WI38 (cell line): Measurements from ENCODE around the gene LEMD3.

ENCODE experiments used
- H3K4me3 ChIP-seq: 2 replicates; pipeline ENCODE4 v1.5.1; 2011; ENCODE audit warnings: low read depth, mild to moderate bottlenecking, control low read depth, low read length
- TF ChIP-seq, protein P1 (sequence below): IDR thresholded peaks from 2 replicates; pipeline ENCODE4 v1.5.1; 2012; ENCODE audit warnings: low read depth, mild to moderate bottlenecking, control low read depth, low read length

LEMD3 gene

DNA sequence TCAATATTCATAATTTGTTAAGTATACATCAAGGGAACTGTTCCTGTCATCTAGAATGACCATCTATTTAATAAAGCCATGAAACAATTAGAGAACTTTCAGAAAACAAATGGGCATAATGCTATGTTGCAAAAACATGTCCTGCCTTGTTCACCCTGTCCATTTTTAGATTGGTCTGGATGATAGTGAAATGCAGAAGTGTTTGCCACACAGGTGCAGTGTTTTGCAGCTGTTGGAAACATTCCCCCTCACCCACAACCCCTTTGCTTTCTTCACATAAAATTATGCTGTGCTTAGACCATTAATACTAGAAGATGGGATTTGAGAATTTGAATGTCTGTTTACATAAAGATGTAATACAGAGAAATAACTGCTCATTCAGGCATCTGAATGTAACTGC is 36.5 kb downstream of the LEMD3 start:
- H3K4me3 ChIP-seq, result no peak overlapping the region
- TF ChIP-seq, protein P1, sequence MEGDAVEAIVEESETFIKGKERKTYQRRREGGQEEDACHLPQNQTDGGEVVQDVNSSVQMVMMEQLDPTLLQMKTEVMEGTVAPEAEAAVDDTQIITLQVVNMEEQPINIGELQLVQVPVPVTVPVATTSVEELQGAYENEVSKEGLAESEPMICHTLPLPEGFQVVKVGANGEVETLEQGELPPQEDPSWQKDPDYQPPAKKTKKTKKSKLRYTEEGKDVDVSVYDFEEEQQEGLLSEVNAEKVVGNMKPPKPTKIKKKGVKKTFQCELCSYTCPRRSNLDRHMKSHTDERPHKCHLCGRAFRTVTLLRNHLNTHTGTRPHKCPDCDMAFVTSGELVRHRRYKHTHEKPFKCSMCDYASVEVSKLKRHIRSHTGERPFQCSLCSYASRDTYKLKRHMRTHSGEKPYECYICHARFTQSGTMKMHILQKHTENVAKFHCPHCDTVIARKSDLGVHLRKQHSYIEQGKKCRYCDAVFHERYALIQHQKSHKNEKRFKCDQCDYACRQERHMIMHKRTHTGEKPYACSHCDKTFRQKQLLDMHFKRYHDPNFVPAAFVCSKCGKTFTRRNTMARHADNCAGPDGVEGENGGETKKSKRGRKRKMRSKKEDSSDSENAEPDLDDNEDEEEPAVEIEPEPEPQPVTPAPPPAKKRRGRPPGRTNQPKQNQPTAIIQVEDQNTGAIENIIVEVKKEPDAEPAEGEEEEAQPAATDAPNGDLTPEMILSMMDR, result no peak

- TF ChIP-seq, protein P1, result no peak
- no peak overlapping the region for H3K4me3 ChIP-seq
Observed at GRCh38 chr12:65208125-65208524, 38.7 kb downstream of the LEMD3 start.

DNA sequence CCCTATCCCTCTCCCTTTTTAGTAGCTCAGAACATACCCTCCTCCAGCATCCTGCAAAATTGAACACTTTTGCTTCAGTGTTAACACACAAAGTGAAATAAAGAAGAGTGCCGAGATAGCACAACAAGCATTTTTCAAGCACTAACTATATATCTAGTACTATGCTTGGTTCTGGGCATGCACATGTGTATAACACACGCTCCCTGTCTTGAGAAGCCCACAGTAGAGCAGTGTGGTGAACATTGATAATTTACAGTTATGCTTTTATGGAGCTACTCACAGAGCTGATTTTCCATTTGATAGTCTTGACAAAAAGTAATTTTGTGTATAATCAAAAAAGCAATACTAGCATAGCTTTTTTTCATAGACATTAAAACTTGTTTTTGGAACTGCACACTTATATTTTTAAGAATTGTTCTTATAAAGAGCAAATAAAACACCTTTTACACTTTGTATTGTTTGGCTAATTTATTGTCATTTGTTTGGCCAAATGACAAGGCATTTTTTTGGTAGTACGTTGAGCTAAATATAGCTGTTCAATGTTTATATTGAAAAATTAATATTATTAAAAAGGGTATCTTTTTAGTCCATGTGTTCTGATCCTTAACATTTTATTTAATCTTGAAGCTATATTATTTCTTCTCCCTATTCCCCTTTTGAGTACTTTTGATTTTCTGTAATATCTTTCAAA is 39.7 kb downstream of the LEMD3 start:
- no peak overlapping the region for H3K4me3 ChIP-seq
- TF ChIP-seq, protein P1, result no peak

- no peak overlapping the region for H3K4me3 ChIP-seq
- TF ChIP-seq, protein P1, result no peak
Observed at GRCh38 chr12:65209655-65210043, 40.3 kb downstream of the LEMD3 start.

- no peak overlapping the region for H3K4me3 ChIP-seq
- TF ChIP-seq, protein P1, result no peak
Observed at GRCh38 chr12:65217086-65217485, 47.7 kb downstream of the LEMD3 start.

- TF ChIP-seq, protein P1, result no peak
- H3K4me3 ChIP-seq, result no peak overlapping the region
Observed at GRCh38 chr12:65220761-65221160, 51.4 kb downstream of the LEMD3 start.

DNA sequence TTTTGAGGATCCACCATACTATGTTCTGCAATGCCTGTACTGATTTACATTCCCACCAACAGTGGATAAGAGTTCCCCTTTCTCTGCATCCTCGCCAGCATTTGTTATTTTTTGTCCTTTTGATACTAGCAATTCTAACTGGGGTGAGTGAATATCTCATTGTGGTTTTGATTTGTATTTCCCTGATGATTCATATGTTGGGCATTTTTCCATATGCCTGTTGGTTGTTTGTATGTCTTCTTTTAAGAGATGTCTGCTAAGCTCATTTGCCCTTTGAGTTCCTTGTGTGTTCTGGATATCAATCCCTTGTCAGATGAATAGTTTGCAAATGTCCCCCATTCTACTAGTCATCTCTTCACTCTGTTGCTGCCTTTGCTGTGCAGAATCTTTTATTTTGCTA is 60.1 kb downstream of the LEMD3 start:
- TF ChIP-seq, protein P1, result no peak
- H3K4me3 ChIP-seq, result no peak overlapping the region
